Duodenal mucosa (tissue), 2 donors: ENCODE measurements around the gene GPR83.
"Not testable (repeated sequence)": the region's sequence is repeated elsewhere in the genome, so short reads cannot be mapped to it uniquely, and the experiment has no call there.

Source experiments
- H3K27ac ChIP-seq: one replicate; pipeline ENCODE4 v1.7.0; 2013; ENCODE audit warnings: low read depth, low read length
- H3K27me3 ChIP-seq, 2 donors: one replicate each; pipeline ENCODE4 v1.7.0; 2013; ENCODE audit warnings: low read length in 2 of 2, control low read depth in 1 of 2; ENCODE audit not compliant: insufficient read depth in 2 of 2, control insufficient read depth in 1 of 2
- H3K36me3 ChIP-seq, 2 donors: one replicate each; pipeline ENCODE4 v1.7.0; 2013; ENCODE audit warnings: low read length in 2 of 2, control low read depth in 1 of 2; ENCODE audit not compliant: insufficient read depth in 2 of 2, control insufficient read depth in 1 of 2
- H3K4me1 ChIP-seq, 2 donors: one replicate each; pipeline ENCODE4 v1.7.0; 2013; ENCODE audit warnings: low read length in 2 of 2, control low read depth in 1 of 2; ENCODE audit not compliant: insufficient read depth in 2 of 2, control insufficient read depth in 1 of 2
- H3K4me3 ChIP-seq, 2 donors: one replicate each; pipeline ENCODE4 v1.7.0; 2013; ENCODE audit warnings: low read length in 2 of 2, low read depth in 1 of 2
- H3K9ac ChIP-seq, 2 donors: one replicate each; pipeline ENCODE4 v1.7.0; 2013; ENCODE audit warnings: low read length in 2 of 2, low read depth in 1 of 2
- H3K9me3 ChIP-seq, 2 donors: one replicate each; pipeline ENCODE4 v1.7.0; 2013; ENCODE audit warnings: low read length in 2 of 2, control low read depth in 1 of 2; ENCODE audit not compliant: control insufficient read depth in 1 of 2

Gene GPR83

DNA sequence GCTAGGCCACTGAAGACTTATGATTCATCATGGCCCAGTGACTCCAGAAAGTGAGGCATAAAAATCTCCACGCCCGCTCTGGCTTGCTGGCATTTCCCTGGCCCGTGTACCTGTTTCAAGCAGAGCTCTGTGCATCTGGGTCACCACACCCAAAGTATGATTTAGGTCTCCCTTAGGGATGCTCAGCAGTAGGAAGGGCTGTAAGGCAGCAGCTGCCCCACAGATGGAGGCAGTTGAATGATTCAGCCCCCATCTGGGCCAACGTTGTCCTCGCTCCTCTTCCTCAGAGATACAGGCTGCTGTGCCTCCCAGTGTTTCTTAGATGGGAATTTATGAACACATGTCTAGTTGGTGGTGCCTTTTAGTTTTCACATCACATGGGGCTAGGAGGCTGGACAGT, 21.6 kb downstream of the GPR83 start:
- Histone ChIP-seq H3K27me3 (no peaks in the 10 kb centered on the region), H3K27ac (no peak overlapping the region), H3K4me3 (no peak overlapping the region), H3K4me1 (no peaks in the 10 kb centered on the region), H3K36me3 (no peaks in the 10 kb centered on the region), H3K9me3 (no peaks in the 10 kb centered on the region), H3K9ac (no peak overlapping the region)

DNA sequence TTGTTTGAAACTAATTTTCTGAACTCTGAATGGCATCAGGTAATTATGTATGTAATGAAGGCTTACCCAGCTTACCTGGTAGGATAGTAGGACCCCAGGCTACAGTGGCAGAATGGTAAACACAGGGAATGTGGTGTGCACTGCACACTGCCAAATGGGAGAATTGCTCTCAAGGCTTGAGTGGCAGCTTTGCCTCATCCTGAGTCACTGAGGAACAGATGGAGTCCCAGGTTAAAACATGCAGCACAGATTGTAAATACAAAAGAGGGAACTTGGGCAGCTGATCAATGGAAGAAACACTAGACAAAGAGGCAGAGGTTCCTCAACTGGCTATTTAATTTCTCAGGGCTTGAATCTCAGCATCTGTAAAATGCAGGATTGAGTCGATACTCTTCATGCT, 24.4 kb downstream of the GPR83 start:
- Histone ChIP-seq H3K4me1 (no peaks in the 10 kb centered on the region), H3K4me3 (no peak overlapping the region), H3K9ac (no peak overlapping the region), H3K27ac (no peak overlapping the region), H3K27me3 (no peaks in the 10 kb centered on the region), H3K36me3 (no peaks in the 10 kb centered on the region), H3K9me3 (no peaks in the 10 kb centered on the region)

- not testable (repeated sequence) for H3K4me1 ChIP-seq, H3K27me3 ChIP-seq, H3K27ac ChIP-seq, H3K4me3 ChIP-seq, H3K36me3 ChIP-seq, H3K9me3 ChIP-seq, H3K9ac ChIP-seq
Measured at GRCh38 chr11:94370576-94370975, 30.6 kb downstream of the GPR83 start.

- H3K4me1 ChIP-seq, H3K27me3 ChIP-seq, H3K9me3 ChIP-seq, H3K4me3 ChIP-seq, H3K36me3 ChIP-seq, H3K9ac ChIP-seq, H3K27ac ChIP-seq: not testable (repeated sequence)
Measured at GRCh38 chr11:94350850-94351563, 50.2 kb downstream of the GPR83 start.

GRCh38 chr11:94346311-94346710, 54.9 kb downstream of the GPR83 start:
- not testable (repeated sequence) for H3K27ac ChIP-seq

GRCh38 chr11:94343495-94343894, 57.7 kb downstream of the GPR83 start:
- Histone ChIP-seq H3K4me1 (no peaks in the 10 kb centered on the region), H3K9ac (no peak overlapping the region), H3K9me3 (no peaks in the 10 kb centered on the region), H3K27me3 (no peaks in the 10 kb centered on the region), H3K4me3 (no peak overlapping the region), H3K27ac (no peak overlapping the region), H3K36me3 (no peaks in the 10 kb centered on the region)

More at GRCh38 chr11:94346311-94346710, 54.9 kb downstream of the GPR83 start:
- not testable (repeated sequence) for H3K9ac ChIP-seq, H3K27me3 ChIP-seq, H3K36me3 ChIP-seq, H3K4me3 ChIP-seq, H3K4me1 ChIP-seq, H3K9me3 ChIP-seq

DNA sequence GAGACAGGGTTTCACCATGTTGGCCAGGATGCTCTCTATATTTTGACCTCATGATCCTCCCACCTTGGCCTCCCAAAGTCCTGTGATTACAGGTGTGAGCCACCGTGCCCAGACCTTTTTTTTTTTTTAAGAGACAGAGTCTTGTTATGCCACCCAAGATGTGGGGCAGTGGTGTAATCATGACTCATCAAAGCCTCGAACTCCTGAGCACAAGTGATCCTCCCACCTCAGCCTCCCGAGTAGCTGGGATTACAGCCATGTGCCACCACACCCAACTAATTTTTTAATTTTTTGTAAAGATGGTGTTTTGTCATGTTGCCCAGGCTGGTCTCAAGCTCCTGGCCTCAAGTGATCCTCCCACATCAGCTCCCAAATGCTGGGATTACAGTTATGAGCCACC, 59.0 kb downstream of the GPR83 start:
- Histone ChIP-seq H3K4me1 (no peaks in the 10 kb centered on the region), H3K36me3 (no peaks in the 10 kb centered on the region), H3K27me3 (no peaks in the 10 kb centered on the region), H3K27ac (no peak overlapping the region), H3K4me3 (no peak overlapping the region), H3K9ac (no peak overlapping the region), H3K9me3 (no peaks in the 10 kb centered on the region)

GRCh38 chr11:94338651-94339050, 62.6 kb downstream of the GPR83 start:
- no peak overlapping the region for H3K4me3 ChIP-seq
- H3K9ac ChIP-seq = no peak overlapping the region
- H3K27me3 ChIP-seq = no peaks in the 10 kb centered on the region
- no peaks in the 10 kb centered on the region for H3K36me3 ChIP-seq
- H3K4me1 ChIP-seq = no peaks in the 10 kb centered on the region
- no peak overlapping the region for H3K27ac ChIP-seq
- H3K9me3 ChIP-seq = no peaks in the 10 kb centered on the region

GRCh38 chr11:94336033-94336432, 65.2 kb downstream of the GPR83 start:
- no peaks in the 10 kb centered on the region for H3K27me3 ChIP-seq
- H3K4me1 ChIP-seq = no peaks in the 10 kb centered on the region
- no peaks in the 10 kb centered on the region for H3K9me3 ChIP-seq
- no peaks in the 10 kb centered on the region for H3K36me3 ChIP-seq
- no peak overlapping the region for H3K4me3 ChIP-seq
- no peak overlapping the region for H3K9ac ChIP-seq
- no peak overlapping the region for H3K27ac ChIP-seq

GRCh38 chr11:94332814-94333213, 68.4 kb downstream of the GPR83 start:
- H3K9ac ChIP-seq = no peak overlapping the region
- H3K36me3 ChIP-seq = no peaks in the 10 kb centered on the region
- no peaks in the 10 kb centered on the region for H3K27me3 ChIP-seq
- H3K9me3 ChIP-seq = no peaks in the 10 kb centered on the region
- H3K27ac ChIP-seq = no peak overlapping the region
- no peaks in the 10 kb centered on the region for H3K4me1 ChIP-seq
- no peak overlapping the region for H3K4me3 ChIP-seq

DNA sequence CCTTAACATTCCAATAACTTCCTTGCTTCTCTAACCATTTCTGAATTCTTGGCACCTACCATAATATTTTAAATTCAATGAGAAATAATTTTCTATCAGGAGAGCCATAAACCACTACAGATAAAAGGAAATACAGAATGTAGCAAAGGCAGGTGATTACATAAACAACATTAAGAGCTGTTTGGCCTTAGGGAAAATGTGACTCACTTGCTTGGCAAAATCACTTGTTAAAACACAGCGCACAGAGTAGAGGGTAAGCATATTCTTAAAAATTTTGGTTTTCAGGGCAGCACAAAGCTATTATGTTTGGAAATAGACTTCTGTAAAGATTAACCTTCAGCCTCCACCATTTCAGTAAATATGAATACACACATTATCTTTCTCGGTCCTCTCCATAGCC, 70.4 kb downstream of the GPR83 start:
- Histone ChIP-seq H3K27ac (no peak overlapping the region), H3K36me3 (no peaks in the 10 kb centered on the region), H3K4me1 (no peaks in the 10 kb centered on the region), H3K9ac (no peak overlapping the region), H3K4me3 (no peak overlapping the region), H3K27me3 (no peaks in the 10 kb centered on the region), H3K9me3 (no peaks in the 10 kb centered on the region)
